Temporal lobe (tissue), 2 donors: ENCODE data around the gene AFF4. TPM values are rescaled to one million over a fixed set of nuclear protein-coding genes. Genes with fewer than 3 reads are reported as not detected.

ENCODE experiments used
- small RNA-seq: library from RNA; depleted of rRNA; stranded (forward); fragments of <200 nt; gene quantifications from one replicate; pipeline ENCODE3, GENCODE V24; 2014; ENCODE audit warnings: low replicate concordance
- total RNA-seq: library from RNA; depleted of rRNA; stranded (reverse); fragments of >200 nt; gene quantifications from one replicate; pipeline ENCODE4 v1.2.3, GENCODE V29; 2014

Gene AFF4
- total RNA-seq, 1 donor from 2014 or later: 87.0 TPM

Small RNA genes lying within 50 kb of the gene (small RNA-seq; reads per million reads assigned to genes)
- gene AC113410.1: not detected
- not detected for gene ATP6V0E1P1
- gene RF00019: not detected
- not detected for gene RNA5SP192

Other genes starting within 250 kb of the AFF4 start
- gene KIF3A, start 226.1 kb downstream of the AFF4 start, total RNA-seq: 75.0 TPM
- under 0.01 TPM for gene CCNI2, start 216.2 kb downstream of the AFF4 start, total RNA-seq
- gene SEPTIN8, start 186.4 kb downstream of the AFF4 start, total RNA-seq: 27.3 TPM
- 4.7 TPM for gene SOWAHA, start 150.3 kb downstream of the AFF4 start, total RNA-seq
- gene SHROOM1, start 133.0 kb downstream of the AFF4 start, total RNA-seq: 2.2 TPM
- gene GDF9, start 97.2 kb downstream of the AFF4 start, total RNA-seq: 0.98 TPM
- gene UQCRQ, start 97.0 kb downstream of the AFF4 start, total RNA-seq: 76.2 TPM
- 0.74 TPM for gene LEAP2, start 90.0 kb downstream of the AFF4 start, total RNA-seq
- gene ZCCHC10, start 62.9 kb upstream of the AFF4 start, total RNA-seq: 12.0 TPM
- 105 TPM for gene HSPA4, start 88.4 kb upstream of the AFF4 start, total RNA-seq